ENCODE results near the gene EMC1.

- TF ChIP-seq GABPA (IDR thresholded peaks at IDR 0.05; ENCODE audit: low read depth) (no peak), YY1 (IDR thresholded peaks at IDR 0.05; ENCODE audit: low read depth) (no peak), RAD21 (IDR thresholded peaks at IDR 0.05; ENCODE audit: low read length) (no peak), GATA2 (CRISPR knock-in tag; IDR thresholded peaks at IDR 0.05) (no peak), CTCF (IDR thresholded peaks at IDR 0.05) (no peak), MAX (IDR thresholded peaks at IDR 0.05; ENCODE audit: low read depth) (no peak), RXRA (IDR thresholded peaks at IDR 0.05; ENCODE audit: borderline replicate concordance, low read depth) (no peak), ZBTB33 (IDR thresholded peaks at IDR 0.05; ENCODE audit: borderline replicate concordance, low read depth) (no peak), RCOR1 (IDR thresholded peaks at IDR 0.05; ENCODE audit: low read length) (no peak), EP300 (IDR thresholded peaks at IDR 0.05; ENCODE audit: borderline replicate concordance in 1 of 2, low read depth in 1 of 2, low read length in 1 of 2) (no peak), POLR2AphosphoS5 (IDR thresholded peaks at IDR 0.05; ENCODE audit: low read depth, low read length) (no peak), EZH2phosphoT487 (IDR thresholded peaks at IDR 0.05; ENCODE audit: borderline replicate concordance, low read depth) (no peak), NRF1 (IDR thresholded peaks at IDR 0.05; ENCODE audit: low read depth, low read length) (no peak), MEF2A (IDR thresholded peaks at IDR 0.05; ENCODE audit: borderline replicate concordance, low read depth) (no peak)
Observed at GRCh38 chr1:19186001-19186400, 65.3 kb downstream of the EMC1 start.

Data from SK-N-SH (cell line).